Measurements from ENCODE around the gene EML1. TPM values are rescaled to one million over a fixed set of nuclear protein-coding genes. Genes with fewer than 3 reads are reported as not detected.

EML1 gene
- total and polyA plus RNA-seq, 5 experiments from 2014 or later, result not detected

DNA sequence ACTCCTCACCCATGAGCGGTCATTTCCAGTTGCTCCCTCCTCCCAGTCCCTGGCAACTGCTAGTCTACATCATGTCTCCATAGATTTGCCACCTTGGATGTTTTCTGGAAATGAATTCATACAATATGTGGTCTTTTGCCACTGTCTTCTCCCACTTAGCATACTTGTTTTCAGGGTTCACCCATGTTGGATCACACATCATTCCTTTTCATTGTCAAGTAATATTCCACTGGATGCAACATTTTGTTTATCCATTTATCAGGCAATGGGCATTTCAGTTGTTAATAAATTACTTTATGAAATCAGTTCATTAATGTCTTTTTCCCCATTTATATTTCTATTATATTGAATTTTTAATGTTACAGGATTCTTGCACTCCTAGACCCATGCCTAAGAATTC lies 64.3 kb downstream of the EML1 start:
- Mint-ChIP-seq H3K27me3 (peaks cover 8 to 52% (median 16%) of the 10 kb centered on the region in 5 donors), H3K27ac (no peak overlapping the region), H3K4me1 (peaks cover 0 to 3% (median 0%) of the 10 kb centered on the region in 4 donors), H3K9me3 (no peaks in the 10 kb centered on the region), H3K4me3 (no peak overlapping the region), H3K36me3 (no peaks in the 10 kb centered on the region)
- DNase-seq, result no peak
- ATAC-seq, result no peak
- POLR2A ChIA-PET, result no interaction called here

DNA sequence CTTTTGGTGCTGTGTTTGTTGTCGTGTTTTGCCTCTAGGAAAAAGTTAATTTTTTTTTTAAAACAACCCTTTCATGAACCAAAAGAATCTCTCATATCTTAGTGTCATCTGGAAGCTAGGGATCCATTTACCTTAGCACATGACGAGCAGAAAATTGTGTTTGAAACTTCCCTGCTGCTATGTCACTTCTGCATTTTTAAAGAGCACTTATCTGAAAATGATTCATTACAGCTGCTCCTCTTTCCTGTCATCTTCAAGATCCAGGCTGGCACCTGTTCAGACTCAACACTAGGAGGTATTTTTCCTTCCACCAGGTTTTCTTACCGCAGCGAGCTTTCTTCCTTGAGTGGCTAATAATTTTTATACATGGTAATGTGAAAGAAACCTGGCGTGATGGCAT lies 67.0 kb downstream of the EML1 start:
- Mint-ChIP-seq H3K4me1 (no peaks in the 10 kb centered on the region), H3K27me3 (peaks cover 4 to 38% (median 12%) of the 10 kb centered on the region in 5 donors), H3K27ac (no peak overlapping the region), H3K4me3 (no peak overlapping the region), H3K9me3 (no peaks in the 10 kb centered on the region), H3K36me3 (no peaks in the 10 kb centered on the region)
- POLR2A ChIA-PET, result no interaction called here
- ATAC-seq (no peak), DNase-seq (no peak)

DNA sequence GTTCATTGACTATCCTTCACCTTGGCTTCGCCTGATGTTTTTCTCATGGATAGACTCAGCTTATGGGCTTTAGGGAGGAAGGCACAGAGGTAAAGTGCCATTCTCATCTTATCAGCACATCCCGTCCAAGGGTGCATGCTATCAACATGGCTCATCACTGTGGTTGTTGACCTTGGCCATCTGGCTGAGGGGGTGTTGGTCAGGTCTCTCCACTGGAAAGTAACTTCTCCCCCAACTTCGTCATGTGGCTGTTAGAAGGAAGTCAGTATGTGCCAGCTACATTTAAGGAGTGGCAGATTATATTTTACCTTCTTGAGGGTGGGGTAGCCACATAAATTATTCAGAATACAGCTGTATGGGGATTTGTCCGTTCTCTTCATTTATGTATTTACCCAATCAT lies 68.9 kb downstream of the EML1 start:
- H3K4me3 Mint-ChIP-seq, result no peak overlapping the region
- H3K4me1 Mint-ChIP-seq, result no peaks in the 10 kb centered on the region
- no peak overlapping the region for H3K27ac Mint-ChIP-seq
- POLR2A ChIA-PET, result no interaction called here
- no peaks in the 10 kb centered on the region for H3K36me3 Mint-ChIP-seq
- ATAC-seq (no peak), DNase-seq (no peak)
- peaks cover 4 to 37% (median 14%) of the 10 kb centered on the region in 5 donors for H3K27me3 Mint-ChIP-seq
- no peaks in the 10 kb centered on the region for H3K9me3 Mint-ChIP-seq

DNA sequence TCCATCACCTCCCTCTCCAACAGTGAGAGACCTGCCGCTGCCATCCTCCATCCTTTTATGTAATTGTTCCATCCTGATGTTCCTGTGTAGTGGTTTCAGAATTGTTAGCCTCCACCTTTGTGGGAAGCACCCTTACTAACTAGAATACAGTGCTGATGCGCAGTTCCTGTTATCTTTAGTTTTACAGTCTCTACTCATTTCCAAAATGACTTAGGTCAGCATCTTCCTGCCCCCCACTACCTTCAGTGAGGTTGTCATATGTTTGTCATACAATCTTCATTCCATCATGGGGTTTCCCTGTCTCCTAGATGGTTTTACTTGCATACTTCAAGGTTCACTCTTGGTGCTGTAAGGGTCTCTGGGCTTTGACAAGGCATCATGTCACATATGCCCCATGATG lies 69.8 kb downstream of the EML1 start:
- Mint-ChIP-seq H3K27ac (no peak overlapping the region), H3K27me3 (peaks cover 8 to 37% (median 14%) of the 10 kb centered on the region in 5 donors), H3K36me3 (no peaks in the 10 kb centered on the region), H3K4me1 (no peaks in the 10 kb centered on the region), H3K4me3 (no peak overlapping the region), H3K9me3 (no peaks in the 10 kb centered on the region)
- ATAC-seq (no peak), DNase-seq (no peak)
- POLR2A ChIA-PET, result no interaction called here

DNA sequence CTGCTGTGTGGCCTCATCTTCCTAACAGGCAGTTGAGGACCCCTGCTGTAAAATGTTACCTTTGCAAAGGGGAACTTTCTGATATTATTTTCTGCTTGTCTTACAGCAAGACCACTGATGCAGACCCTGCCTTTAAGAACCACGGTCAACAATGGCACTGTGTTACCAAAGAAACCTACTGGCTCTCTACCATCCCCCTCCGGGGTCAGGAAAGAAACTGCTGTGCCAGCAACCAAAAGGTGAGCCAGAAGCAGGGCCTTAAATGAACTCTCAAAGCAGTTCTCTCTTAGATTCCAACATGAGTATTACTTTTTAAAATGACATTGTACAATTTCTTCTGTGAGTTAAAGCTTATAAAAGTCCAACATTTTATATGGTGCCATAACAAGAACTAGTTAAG lies 72.2 kb downstream of the EML1 start:
- no peak for ATAC-seq
- Mint-ChIP-seq H3K4me3 (no peak overlapping the region), H3K36me3 (no peaks in the 10 kb centered on the region), H3K9me3 (no peaks in the 10 kb centered on the region), H3K27ac (no peak overlapping the region), H3K4me1 (no peaks in the 10 kb centered on the region), H3K27me3 (peaks cover 7 to 41% (median 18%) of the 10 kb centered on the region in 5 donors)
- no peak for DNase-seq
- POLR2A ChIA-PET, result no interaction called here

DNA sequence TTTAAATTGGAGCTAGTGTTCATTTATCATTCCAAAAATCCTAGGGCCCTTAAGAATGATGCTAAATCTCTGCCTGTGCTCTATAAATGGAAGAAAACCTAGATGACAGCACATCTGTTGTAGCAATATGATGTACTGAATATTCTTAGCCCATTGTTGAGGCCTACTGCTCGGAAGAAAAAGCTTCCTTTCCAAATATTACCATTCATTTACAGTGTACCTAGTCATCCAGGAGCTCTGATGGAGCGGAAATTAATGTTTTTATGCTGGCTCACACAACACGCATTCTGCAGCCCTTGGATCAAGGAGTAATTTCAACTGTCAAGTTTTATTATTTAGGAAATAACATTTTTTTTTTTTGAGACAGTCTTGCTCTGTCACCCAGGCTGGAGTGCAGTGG lies 77.4 kb downstream of the EML1 start:
- Mint-ChIP-seq H3K36me3 (no peaks in the 10 kb centered on the region), H3K4me3 (no peak overlapping the region), H3K27me3 (peaks cover 14 to 52% (median 28%) of the 10 kb centered on the region in 5 donors), H3K27ac (no peak overlapping the region), H3K9me3 (no peaks in the 10 kb centered on the region), H3K4me1 (no peaks in the 10 kb centered on the region)
- ATAC-seq (no peak), DNase-seq (no peak)
- POLR2A ChIA-PET, result no interaction called here

DNA sequence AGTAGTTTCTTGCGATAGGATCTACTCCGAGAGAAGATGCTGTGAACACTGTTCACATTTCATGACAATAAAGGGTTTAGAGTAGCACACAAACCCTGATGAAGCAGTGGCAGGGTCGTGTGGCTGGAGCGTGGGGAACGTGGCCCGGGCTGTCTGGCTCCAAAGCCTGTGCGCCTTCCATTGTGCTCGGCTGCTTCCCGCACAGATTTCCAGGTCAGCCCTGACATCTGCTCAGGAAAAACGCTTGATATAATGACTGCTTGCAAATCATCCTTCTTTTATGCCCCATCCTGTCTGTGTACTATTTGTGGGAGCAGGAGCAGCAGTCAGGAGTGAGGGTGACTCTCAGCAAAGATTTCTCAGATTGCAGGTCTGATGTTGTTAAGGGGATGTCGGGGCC lies 78.6 kb downstream of the EML1 start:
- H3K27me3 Mint-ChIP-seq, result peaks cover 17 to 58% (median 37%) of the 10 kb centered on the region in 5 donors
- POLR2A ChIA-PET, result no interaction called here
- H3K27ac Mint-ChIP-seq, result no peak overlapping the region
- no peaks in the 10 kb centered on the region for H3K4me1 Mint-ChIP-seq
- DNase-seq (no peak), ATAC-seq (no peak)
- H3K9me3 Mint-ChIP-seq, result no peaks in the 10 kb centered on the region
- H3K4me3 Mint-ChIP-seq, result no peak overlapping the region
- H3K36me3 Mint-ChIP-seq, result no peaks in the 10 kb centered on the region

DNA sequence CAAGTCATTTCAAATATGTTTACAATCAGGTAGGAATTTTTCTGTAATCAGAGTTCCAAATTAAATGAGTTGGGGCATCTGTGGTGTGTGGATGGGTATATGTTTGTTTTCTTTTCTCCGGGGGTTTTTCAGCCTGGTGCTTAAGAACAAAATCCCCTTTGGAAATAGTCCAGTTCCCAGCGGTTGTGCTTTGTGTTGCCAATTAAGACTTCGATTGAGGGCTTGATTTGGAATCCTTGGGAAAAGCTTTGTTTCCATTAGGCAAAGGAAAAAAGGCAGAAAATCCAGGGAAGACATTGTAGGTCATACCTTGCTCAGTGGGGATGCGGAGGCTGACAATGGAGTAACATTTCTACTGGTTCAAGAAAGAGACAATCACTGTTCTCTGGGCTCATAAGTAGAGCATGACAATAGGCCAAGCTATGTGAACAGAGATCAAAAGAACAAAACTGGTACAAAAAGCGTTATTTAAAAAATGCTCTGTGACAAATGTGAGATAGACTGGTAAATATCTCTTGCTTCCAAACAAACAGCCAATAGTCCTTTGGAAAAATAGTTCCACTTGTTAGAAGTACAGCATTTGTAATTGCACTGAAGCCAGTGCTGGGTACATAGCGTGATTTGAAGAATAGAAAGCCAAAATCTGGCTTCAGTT lies 79.7 kb downstream of the EML1 start:
- peaks cover 18 to 55% (median 42%) of the 10 kb centered on the region in 5 donors for H3K27me3 Mint-ChIP-seq
- H3K4me1 Mint-ChIP-seq, result no peaks in the 10 kb centered on the region
- H3K9me3 Mint-ChIP-seq, result no peaks in the 10 kb centered on the region
- DNase-seq (no peak), ATAC-seq (no peak)
- H3K36me3 Mint-ChIP-seq, result no peaks in the 10 kb centered on the region
- H3K4me3 Mint-ChIP-seq, result no peak overlapping the region
- POLR2A ChIA-PET, result no interaction called here
- no peak overlapping the region for H3K27ac Mint-ChIP-seq

DNA sequence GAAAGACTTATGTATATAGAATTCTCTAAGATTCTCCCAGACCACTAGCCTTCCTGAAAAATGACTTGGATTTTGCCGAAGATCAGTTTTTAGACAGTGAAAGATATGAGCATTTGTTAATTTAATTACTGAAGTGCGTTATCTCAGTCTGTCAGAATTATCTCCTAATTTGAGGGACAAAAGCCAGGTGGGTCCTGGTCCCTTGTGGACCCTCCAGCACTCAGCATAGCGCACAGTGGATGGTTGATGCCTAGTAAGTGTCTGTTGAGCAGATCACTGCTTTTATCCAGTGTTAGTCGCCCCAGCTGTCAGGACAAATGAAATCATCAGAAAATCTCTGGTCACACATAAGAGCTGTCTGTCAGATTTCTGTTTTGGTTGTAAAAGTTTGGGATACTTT lies 80.4 kb downstream of the EML1 start:
- H3K36me3 Mint-ChIP-seq, result no peaks in the 10 kb centered on the region
- no peak for DNase-seq
- H3K27me3 Mint-ChIP-seq, result peaks cover 19 to 50% (median 43%) of the 10 kb centered on the region in 5 donors
- no peaks in the 10 kb centered on the region for H3K4me1 Mint-ChIP-seq
- H3K27ac Mint-ChIP-seq, result no peak overlapping the region
- POLR2A ChIA-PET, result no interaction called here
- no peak for ATAC-seq
- no peak overlapping the region for H3K4me3 Mint-ChIP-seq
- H3K9me3 Mint-ChIP-seq, result no peaks in the 10 kb centered on the region

DNA sequence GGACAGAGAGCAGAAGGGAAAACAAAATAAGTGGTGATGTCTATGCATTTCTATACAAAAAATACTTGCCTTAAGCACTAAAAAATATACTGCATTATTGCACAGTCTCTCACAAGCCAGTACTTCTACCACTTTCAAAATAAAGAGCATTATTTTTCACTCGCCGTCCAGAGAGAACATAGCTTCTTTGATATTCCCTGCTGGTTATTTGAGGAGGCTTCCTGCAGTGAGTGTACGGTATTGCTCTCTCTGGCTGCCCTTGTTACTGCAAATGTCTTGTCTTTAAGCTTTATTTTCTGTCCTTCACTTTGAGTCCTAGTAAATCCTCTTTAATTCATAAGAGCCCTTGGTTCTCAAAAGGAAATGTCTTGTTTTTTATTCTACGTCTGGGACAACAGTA lies 81.1 kb downstream of the EML1 start:
- Mint-ChIP-seq H3K36me3 (no peaks in the 10 kb centered on the region), H3K9me3 (no peaks in the 10 kb centered on the region)
- POLR2A ChIA-PET, result no interaction called here

DNA sequence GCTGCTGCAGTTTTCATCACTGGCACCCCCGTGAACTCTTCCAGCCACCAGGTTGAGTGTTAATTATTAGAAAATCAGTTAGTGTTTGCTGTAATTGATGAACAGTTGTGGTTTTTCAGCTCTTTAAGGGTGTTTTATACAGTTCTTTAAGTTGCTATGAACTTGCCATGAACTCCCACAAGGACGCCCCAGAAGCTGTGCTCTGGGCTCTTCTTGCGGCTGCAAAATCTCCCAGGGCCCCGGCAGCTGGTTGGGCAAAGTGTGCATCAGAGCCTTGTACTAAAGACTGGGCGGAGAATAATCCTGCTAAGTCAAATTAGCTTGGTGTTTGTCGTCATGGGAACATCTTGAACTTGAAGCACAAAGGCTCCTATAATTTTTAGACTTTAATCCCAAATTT lies 82.2 kb downstream of the EML1 start:
- Mint-ChIP-seq H3K4me1 (no peaks in the 10 kb centered on the region), H3K27me3 (peaks cover 17 to 44% (median 33%) of the 10 kb centered on the region in 5 donors), H3K27ac (no peak overlapping the region), H3K9me3 (no peaks in the 10 kb centered on the region), H3K36me3 (no peaks in the 10 kb centered on the region), H3K4me3 (no peak overlapping the region)
- DNase-seq (no peak), ATAC-seq (no peak)
- POLR2A ChIA-PET, result no interaction called here

More for the DNA sequence above, 81.1 kb downstream of the EML1 start:
- ATAC-seq (no peak), DNase-seq (no peak)
- peaks cover 19 to 47% (median 39%) of the 10 kb centered on the region in 5 donors for H3K27me3 Mint-ChIP-seq
- no peak overlapping the region for H3K4me3 Mint-ChIP-seq
- no peak overlapping the region for H3K27ac Mint-ChIP-seq
- H3K4me1 Mint-ChIP-seq, result no peaks in the 10 kb centered on the region

DNA sequence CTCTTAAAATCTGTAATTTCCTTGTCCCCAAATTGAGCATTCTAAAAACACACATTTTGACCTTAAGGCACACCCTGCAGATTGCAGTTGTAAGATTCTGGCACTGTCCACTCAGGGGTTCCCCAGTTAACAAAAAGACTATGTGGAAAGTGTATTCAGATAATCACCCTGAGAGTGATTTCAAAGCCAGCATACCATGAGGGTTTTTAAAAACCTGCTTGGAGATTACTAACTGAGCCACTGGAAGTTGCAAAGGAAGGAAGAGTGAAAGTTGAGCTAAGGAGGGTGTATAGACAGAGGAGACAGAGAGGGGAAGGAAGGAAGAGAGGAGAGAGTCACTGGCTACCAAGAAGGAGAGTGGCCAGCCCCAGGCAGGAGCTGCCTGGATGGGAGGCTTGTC lies 82.6 kb downstream of the EML1 start:
- no peak for ATAC-seq
- Mint-ChIP-seq H3K27ac (peak overlapping the region in 1 of 10 donors; percentile 20), H3K4me3 (no peak overlapping the region), H3K9me3 (no peaks in the 10 kb centered on the region), H3K4me1 (no peaks in the 10 kb centered on the region), H3K36me3 (no peaks in the 10 kb centered on the region), H3K27me3 (peaks cover 17 to 45% (median 37%) of the 10 kb centered on the region in 5 donors)
- POLR2A ChIA-PET, result no interaction called here
- DNase-seq, result no peak

DNA sequence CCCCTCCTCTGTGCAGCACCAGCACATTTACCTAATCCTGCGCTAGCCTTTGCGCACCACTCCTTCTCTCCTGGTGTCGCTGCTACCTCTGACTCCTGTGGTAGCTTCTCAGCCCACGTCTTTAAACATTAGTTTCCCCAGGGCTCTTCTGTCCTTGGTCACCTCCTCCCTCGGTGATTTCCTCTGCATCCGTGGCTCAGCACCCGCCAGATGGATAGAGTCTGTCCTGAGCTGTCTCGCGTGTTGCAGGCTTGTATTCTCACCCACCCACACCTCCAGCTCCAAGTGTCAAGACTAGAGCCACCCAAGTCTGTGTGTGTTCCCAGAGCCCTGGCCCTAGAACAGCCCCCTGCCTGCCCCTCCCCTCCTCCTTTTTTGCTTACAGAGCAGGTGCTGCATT lies 83.2 kb downstream of the EML1 start:
- ATAC-seq, result no peak
- H3K36me3 Mint-ChIP-seq, result no peaks in the 10 kb centered on the region
- H3K27ac Mint-ChIP-seq, result no peak overlapping the region
- H3K27me3 Mint-ChIP-seq, result peaks cover 14 to 45% (median 36%) of the 10 kb centered on the region in 5 donors
- DNase-seq, result no peak
- no peaks in the 10 kb centered on the region for H3K9me3 Mint-ChIP-seq
- H3K4me3 Mint-ChIP-seq, result no peak overlapping the region
- POLR2A ChIA-PET, result no interaction called here
- H3K4me1 Mint-ChIP-seq, result no peaks in the 10 kb centered on the region

DNA sequence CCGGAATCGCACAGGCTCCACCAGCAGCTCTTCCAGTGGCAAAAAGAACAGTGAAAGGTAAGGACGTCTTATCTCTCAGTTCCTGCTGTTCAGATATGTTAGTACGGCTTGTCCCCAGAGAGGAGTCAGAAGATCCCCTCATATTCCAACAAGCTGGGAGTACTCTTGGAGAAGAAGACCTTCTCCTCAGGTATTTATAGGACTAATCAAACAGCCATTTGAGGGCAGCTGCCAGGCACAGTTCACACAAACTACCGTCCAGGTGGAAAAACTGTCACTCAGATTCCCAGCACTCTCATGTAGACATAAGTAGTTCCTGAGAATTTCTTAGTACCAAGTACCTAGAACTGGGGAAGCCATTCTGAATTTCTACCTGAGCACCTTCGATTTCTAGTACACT lies 85.3 kb downstream of the EML1 start:
- H3K4me3 Mint-ChIP-seq, result no peak overlapping the region
- H3K36me3 Mint-ChIP-seq, result no peaks in the 10 kb centered on the region
- no peak for DNase-seq
- H3K4me1 Mint-ChIP-seq, result no peaks in the 10 kb centered on the region
- POLR2A ChIA-PET, result no interaction called here
- ATAC-seq, result no peak
- H3K27me3 Mint-ChIP-seq, result peaks cover 11 to 32% (median 29%) of the 10 kb centered on the region in 5 donors
- H3K27ac Mint-ChIP-seq, result no peak overlapping the region
- no peaks in the 10 kb centered on the region for H3K9me3 Mint-ChIP-seq

Data from naive thymus-derived CD8-positive, alpha-beta T cell (primary cell).